Nephron progenitor cell (in vitro differentiated cells): ENCODE results near the gene SCGB2B2.

Experiments
- DNase-seq: peaks from one replicate; pipeline ENCODE4 v3.0.0; 2021
- H3K27ac Mint-ChIP-seq: 2 replicates; pipeline ENCODE4 v1.8.0; 2021; ENCODE audit warnings: mild to moderate bottlenecking, moderate library complexity, mixed read lengths
- H3K27me3 Mint-ChIP-seq: 2 replicates; pipeline ENCODE4 v1.8.0; 2021; ENCODE audit warnings: mild to moderate bottlenecking, low read depth, mixed read lengths; ENCODE audit not compliant: poor library complexity
- H3K36me3 Mint-ChIP-seq: 2 replicates; pipeline ENCODE4 v1.8.0; 2021; ENCODE audit warnings: low read depth, mixed read lengths
- H3K4me1 Mint-ChIP-seq: 2 replicates; pipeline ENCODE4 v1.8.0; 2021; ENCODE audit warnings: mixed read lengths
- H3K4me3 Mint-ChIP-seq: 2 replicates; pipeline ENCODE4 v1.8.0; 2021; ENCODE audit warnings: mild to moderate bottlenecking, moderate library complexity, mixed read lengths
- H3K9me3 Mint-ChIP-seq: 2 replicates; pipeline ENCODE4 v1.8.0; 2021; ENCODE audit warnings: mild to moderate bottlenecking, moderate library complexity, mixed read lengths
- CTCF ChIP-seq: fragments of 200-600 bp; sonication (generic); IDR thresholded peaks from 2 replicates; pipeline ENCODE4 v1.5.0; 2021; ENCODE audit warnings: antibody characterized with exemption

The SCGB2B2 gene

GRCh38 chr19:34645551-34645950 lies 31.4 kb downstream of the SCGB2B2 start:
- Mint-ChIP-seq H3K9me3 (peaks cover 46% of the 10 kb centered on the region), H3K36me3 (no peaks in the 10 kb centered on the region), H3K27me3 (peaks cover 12% of the 10 kb centered on the region), H3K27ac (no peak overlapping the region), H3K4me1 (no peaks in the 10 kb centered on the region), H3K4me3 (no peak overlapping the region)
- no peak for DNase-seq
- TF ChIP-seq CTCF = no peak

- H3K36me3 Mint-ChIP-seq = no peaks in the 10 kb centered on the region
- peaks cover 14% of the 10 kb centered on the region for H3K27me3 Mint-ChIP-seq
- no peak for DNase-seq
- TF ChIP-seq CTCF = no peak
- H3K4me3 Mint-ChIP-seq = no peak overlapping the region
- H3K27ac Mint-ChIP-seq = no peak overlapping the region
- peaks cover 41% of the 10 kb centered on the region for H3K9me3 Mint-ChIP-seq
- no peaks in the 10 kb centered on the region for H3K4me1 Mint-ChIP-seq
Measured at GRCh38 chr19:34644991-34645461, 31.9 kb downstream of the SCGB2B2 start.

- H3K4me1 Mint-ChIP-seq = no peaks in the 10 kb centered on the region
- H3K9me3 Mint-ChIP-seq = peaks cover 32% of the 10 kb centered on the region
- peaks cover 21% of the 10 kb centered on the region for H3K27me3 Mint-ChIP-seq
- DNase-seq = no peak
- no peak overlapping the region for H3K27ac Mint-ChIP-seq
- no peaks in the 10 kb centered on the region for H3K36me3 Mint-ChIP-seq
- TF ChIP-seq CTCF = no peak
- no peak overlapping the region for H3K4me3 Mint-ChIP-seq
Measured at GRCh38 chr19:34642241-34642640, 34.7 kb downstream of the SCGB2B2 start.

- peak; percentile 36 for DNase-seq
- Mint-ChIP-seq H3K27ac (no peak overlapping the region), H3K36me3 (no peaks in the 10 kb centered on the region), H3K9me3 (peaks cover 42% of the 10 kb centered on the region), H3K4me3 (no peak overlapping the region), H3K27me3 (peaks cover 11% of the 10 kb centered on the region), H3K4me1 (no peaks in the 10 kb centered on the region)
- TF ChIP-seq CTCF = peak; percentile 59
Measured at GRCh38 chr19:34639491-34640085, 37.4 kb downstream of the SCGB2B2 start.

GRCh38 chr19:34633802-34634201 lies 43.2 kb downstream of the SCGB2B2 start:
- no peak for TF ChIP-seq CTCF
- DNase-seq = no peak
- no peaks in the 10 kb centered on the region for H3K4me1 Mint-ChIP-seq
- H3K27ac Mint-ChIP-seq = no peak overlapping the region
- H3K36me3 Mint-ChIP-seq = no peaks in the 10 kb centered on the region
- H3K9me3 Mint-ChIP-seq = peaks cover 54% of the 10 kb centered on the region
- H3K27me3 Mint-ChIP-seq = peaks cover 9% of the 10 kb centered on the region
- no peak overlapping the region for H3K4me3 Mint-ChIP-seq
